Glutamatergic neuron (in vitro differentiated cells): ENCODE measurements around the gene CELF5. TPM values are rescaled to one million over a fixed set of nuclear protein-coding genes. Genes with fewer than 3 reads are reported as not detected.
"Not testable (repeated sequence)": the region's sequence is repeated elsewhere in the genome, so short reads cannot be mapped to it uniquely, and the experiment has no call there.

Experiments
- DNase-seq: peaks from one replicate; pipeline ENCODE4 v3.0.0; 2022
- H3K27ac Mint-ChIP-seq: one replicate; pipeline ENCODE4 v1.8.0; 2020; ENCODE audit warnings: mild to moderate bottlenecking, mixed read lengths, inconsistent platforms; ENCODE audit not compliant: unreplicated experiment
- H3K27me3 Mint-ChIP-seq: one replicate; pipeline ENCODE4 v1.8.0; 2020; ENCODE audit warnings: mild to moderate bottlenecking, moderate library complexity, mixed read lengths, inconsistent platforms; ENCODE audit not compliant: unreplicated experiment
- H3K36me3 Mint-ChIP-seq: one replicate; pipeline ENCODE4 v1.8.0; 2020; ENCODE audit warnings: mild to moderate bottlenecking, mixed read lengths, inconsistent platforms; ENCODE audit not compliant: unreplicated experiment
- H3K4me1 Mint-ChIP-seq: one replicate; pipeline ENCODE4 v1.8.0; 2020; ENCODE audit warnings: mild to moderate bottlenecking, low read depth, mixed read lengths, inconsistent platforms; ENCODE audit not compliant: unreplicated experiment
- H3K4me3 Mint-ChIP-seq: one replicate; pipeline ENCODE4 v1.8.0; 2020; ENCODE audit warnings: mild to moderate bottlenecking, mixed read lengths, inconsistent platforms; ENCODE audit not compliant: unreplicated experiment
- H3K9me3 Mint-ChIP-seq: one replicate; pipeline ENCODE4 v1.8.0; 2020; ENCODE audit warnings: mild to moderate bottlenecking, moderate library complexity, mixed read lengths, inconsistent platforms; ENCODE audit not compliant: unreplicated experiment
- CTCF ChIP-seq: fragments of 200-600 bp; sonication (generic); IDR thresholded peaks from one replicate; pipeline ENCODE4 v1.5.0; 2021; ENCODE audit not compliant: partially characterized antibody, unreplicated experiment
- total RNA-seq: library from RNA; stranded (reverse); fragmentation: NEBNext Ultra II Directional; extraction: Animal tissue kit (Norgen Biotek cat#: 25700); gene quantifications from one replicate; pipeline ENCODE4 v1.2.1, GENCODE V29; 2021; ENCODE audit not compliant: unreplicated experiment

CELF5 gene
- total RNA-seq, 1 donor from 2014 or later, result 12.5 TPM

GRCh38 chr19:3202346-3202745 lies 22.1 kb upstream of the CELF5 start:
- Mint-ChIP-seq H3K4me1 (no peaks in the 10 kb centered on the region), H3K4me3 (no peak overlapping the region), H3K36me3 (no peaks in the 10 kb centered on the region), H3K9me3 (no peaks in the 10 kb centered on the region), H3K27me3 (peaks cover 1% of the 10 kb centered on the region), H3K27ac (no peak overlapping the region)
- DNase-seq, result no peak
- TF ChIP-seq CTCF, result no peak

- H3K4me3 Mint-ChIP-seq, H3K27ac Mint-ChIP-seq, H3K9me3 Mint-ChIP-seq, H3K27me3 Mint-ChIP-seq, DNase-seq, H3K4me1 Mint-ChIP-seq, H3K36me3 Mint-ChIP-seq: not testable (repeated sequence)
These were observed 21.6 kb upstream of the CELF5 start for GRCh38 chr19:3202895-3203294.

DNA sequence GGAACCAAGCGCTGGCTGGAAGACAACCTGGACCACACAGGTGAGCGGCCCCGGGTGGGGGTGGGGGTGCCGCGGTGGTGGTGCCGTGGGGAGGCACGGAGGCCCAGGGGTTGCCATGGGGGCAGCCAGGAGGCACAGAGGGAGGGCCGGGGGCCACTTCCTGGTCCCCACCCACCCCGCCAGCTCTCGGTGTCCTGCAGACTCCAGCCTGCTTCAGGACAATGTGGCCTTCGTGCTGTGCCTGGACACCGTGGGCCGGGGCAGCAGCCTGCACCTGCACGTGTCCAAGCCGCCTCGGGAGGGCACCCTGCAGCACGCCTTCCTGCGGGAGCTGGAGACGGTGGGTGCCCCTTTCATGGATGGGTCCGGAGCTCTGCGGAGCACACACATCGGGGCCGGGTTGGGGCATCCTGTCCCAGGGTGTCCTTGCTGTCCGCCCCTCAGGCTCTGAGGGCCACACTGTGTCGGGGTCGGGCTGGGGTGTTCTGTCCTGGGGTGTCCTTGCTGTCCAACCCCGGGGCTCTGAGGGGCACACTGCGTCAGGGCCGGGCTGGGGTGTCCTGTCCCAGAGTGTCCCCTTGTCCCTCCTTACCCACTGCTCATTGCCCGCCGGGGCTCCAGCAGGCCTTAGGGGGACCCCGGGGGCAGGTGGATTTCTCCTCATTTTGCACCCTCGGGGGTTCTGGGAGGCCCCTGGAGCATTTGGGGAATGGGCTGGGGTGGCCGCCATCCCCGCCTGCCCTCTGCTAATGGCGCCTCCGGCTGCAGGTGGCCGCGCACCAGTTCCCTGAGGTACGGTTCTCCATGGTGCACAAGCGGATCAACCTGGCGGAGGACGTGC lies 20.4 kb upstream of the CELF5 start:
- DNase-seq, result no peak
- H3K27ac Mint-ChIP-seq, result no peak overlapping the region
- TF ChIP-seq CTCF, result no peak
- H3K36me3 Mint-ChIP-seq, result no peaks in the 10 kb centered on the region
- H3K9me3 Mint-ChIP-seq, result no peaks in the 10 kb centered on the region
- H3K4me1 Mint-ChIP-seq, result no peaks in the 10 kb centered on the region
- H3K27me3 Mint-ChIP-seq, result no peaks in the 10 kb centered on the region
- no peak overlapping the region for H3K4me3 Mint-ChIP-seq

DNA sequence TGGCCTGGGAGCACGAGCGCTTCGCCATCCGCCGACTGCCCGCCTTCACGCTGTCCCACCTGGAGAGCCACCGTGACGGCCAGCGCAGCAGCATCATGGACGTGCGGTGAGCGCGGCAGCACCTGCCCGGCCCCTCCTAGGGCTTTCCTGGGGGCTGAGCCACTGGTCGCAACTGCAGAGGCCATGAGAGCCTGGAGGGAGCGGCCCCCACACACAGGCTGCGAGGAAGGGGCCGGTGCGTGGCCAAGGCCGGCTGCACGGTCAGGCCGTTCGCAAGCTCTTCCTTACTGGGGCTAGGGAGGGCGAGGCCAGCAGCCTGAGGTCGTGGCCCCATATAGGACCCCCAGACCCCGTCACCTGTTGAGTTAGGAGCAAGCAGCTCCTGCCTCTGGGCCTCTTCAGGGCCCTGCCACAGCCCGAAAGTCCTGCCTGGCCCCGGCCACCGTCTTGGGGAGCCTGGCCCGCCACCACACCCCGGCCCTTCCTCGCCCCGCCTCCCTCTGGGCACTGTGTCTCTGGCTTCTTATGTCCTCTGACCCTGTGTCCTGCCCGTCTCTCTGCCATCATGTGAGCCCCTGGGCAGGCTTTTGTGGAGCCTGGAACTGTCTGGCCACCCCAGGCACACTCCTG lies 19.7 kb upstream of the CELF5 start:
- H3K4me1 Mint-ChIP-seq, result no peaks in the 10 kb centered on the region

More for the DNA sequence above, 19.7 kb upstream of the CELF5 start:
- no peaks in the 10 kb centered on the region for H3K27me3 Mint-ChIP-seq
- no peak overlapping the region for H3K27ac Mint-ChIP-seq
- no peak for TF ChIP-seq CTCF
- H3K36me3 Mint-ChIP-seq, result no peaks in the 10 kb centered on the region
- no peaks in the 10 kb centered on the region for H3K9me3 Mint-ChIP-seq
- H3K4me3 Mint-ChIP-seq, result no peak overlapping the region
- no peak for DNase-seq
